ENCODE results near the gene NRN1. TPM values are rescaled to one million over a fixed set of nuclear protein-coding genes. Genes with fewer than 3 reads are reported as not detected.
"Not testable (repeated sequence)": the region's sequence is repeated elsewhere in the genome, so short reads cannot be mapped to it uniquely, and the experiment has no call there.

Gene NRN1
- total and polyA plus RNA-seq, 2 donors from 2014 or later: 6.4 to 8.5 TPM

- Histone ChIP-seq H3K27me3 (ENCODE audit: control insufficient read depth, insufficient read depth, low read length) (no peaks in the 10 kb centered on the region), H3K4me1 (ENCODE audit: control insufficient read depth in 2 of 3, insufficient read depth in 2 of 3, low read depth in 1 of 3, low read length in 3 of 3) (no peaks in the 10 kb centered on the region), H3K9me3 (ENCODE audit: control insufficient read depth in 2 of 3, insufficient read depth in 1 of 3, low read length in 3 of 3) (no peaks in the 10 kb centered on the region), H3K27ac (ENCODE audit: low read depth in 2 of 2, low read length in 2 of 2) (peak overlapping the region in 1 of 2 donors; percentile 25), H3K36me3 (ENCODE audit: control insufficient read depth in 2 of 3, insufficient read depth in 3 of 3, low read length in 3 of 3) (no peaks in the 10 kb centered on the region), H3K4me3 (ENCODE audit: low read length in 3 of 3) (no peak overlapping the region), H3K9ac (ENCODE audit: low read length in 3 of 3) (no peak overlapping the region)
- FAIRE-seq (no peak), DNase-seq (no peak)
- intact Hi-C loops (cut with DNase I): no loop called here
- TF ChIP-seq CTCF (IDR thresholded peaks at IDR 0.05; ENCODE audit: borderline replicate concordance, extremely low read depth, insufficient read depth): no peak
Observed at GRCh38 chr6:6026513-6027205, 19.9 kb upstream of the NRN1 start.

GRCh38 chr6:6025736-6026135, 19.0 kb upstream of the NRN1 start:
- TF ChIP-seq CTCF (IDR thresholded peaks at IDR 0.05; ENCODE audit: borderline replicate concordance, extremely low read depth, insufficient read depth): no peak
- intact Hi-C loops (cut with DNase I): no loop called here
- H3K9ac ChIP-seq (ENCODE audit: low read length in 3 of 3): no peak overlapping the region
- H3K27ac ChIP-seq (ENCODE audit: low read depth in 2 of 2, low read length in 2 of 2): no peak overlapping the region
- H3K4me1 ChIP-seq (ENCODE audit: control insufficient read depth in 2 of 3, insufficient read depth in 2 of 3, low read depth in 1 of 3, low read length in 3 of 3): no peaks in the 10 kb centered on the region
- DNase-seq (no peak), FAIRE-seq (no peak)
- no peaks in the 10 kb centered on the region for H3K27me3 ChIP-seq (ENCODE audit: control insufficient read depth, insufficient read depth, low read length)
- no peak overlapping the region for H3K4me3 ChIP-seq (ENCODE audit: low read length in 3 of 3)
- H3K36me3 ChIP-seq (ENCODE audit: control insufficient read depth in 2 of 3, insufficient read depth in 3 of 3, low read length in 3 of 3): no peaks in the 10 kb centered on the region
- H3K9me3 ChIP-seq (ENCODE audit: control insufficient read depth in 2 of 3, insufficient read depth in 1 of 3, low read length in 3 of 3): no peaks in the 10 kb centered on the region

GRCh38 chr6:6024220-6024619, 17.5 kb upstream of the NRN1 start:
- no peak overlapping the region for H3K4me3 ChIP-seq (ENCODE audit: low read length in 3 of 3)
- no peaks in the 10 kb centered on the region for H3K9me3 ChIP-seq (ENCODE audit: control insufficient read depth in 2 of 3, insufficient read depth in 1 of 3, low read length in 3 of 3)
- H3K4me1 ChIP-seq (ENCODE audit: control insufficient read depth in 2 of 3, insufficient read depth in 2 of 3, low read depth in 1 of 3, low read length in 3 of 3): no peaks in the 10 kb centered on the region
- no peak overlapping the region for H3K27ac ChIP-seq (ENCODE audit: low read depth in 2 of 2, low read length in 2 of 2)
- intact Hi-C loops (cut with DNase I): no loop called here
- TF ChIP-seq CTCF (IDR thresholded peaks at IDR 0.05; ENCODE audit: borderline replicate concordance, extremely low read depth, insufficient read depth): no peak
- FAIRE-seq (no peak), DNase-seq (no peak)
- H3K27me3 ChIP-seq (ENCODE audit: control insufficient read depth, insufficient read depth, low read length): no peaks in the 10 kb centered on the region
- no peaks in the 10 kb centered on the region for H3K36me3 ChIP-seq (ENCODE audit: control insufficient read depth in 2 of 3, insufficient read depth in 3 of 3, low read length in 3 of 3)
- H3K9ac ChIP-seq (ENCODE audit: low read length in 3 of 3): no peak overlapping the region

GRCh38 chr6:6022841-6023240, 16.1 kb upstream of the NRN1 start:
- FAIRE-seq; H3K27me3 ChIP-seq (ENCODE audit: control insufficient read depth, insufficient read depth, low read length); H3K36me3 ChIP-seq (ENCODE audit: control insufficient read depth in 2 of 3, insufficient read depth in 3 of 3, low read length in 3 of 3); H3K9me3 ChIP-seq (ENCODE audit: control insufficient read depth in 2 of 3, insufficient read depth in 1 of 3, low read length in 3 of 3); DNase-seq; H3K4me3 ChIP-seq (ENCODE audit: low read length in 3 of 3); H3K4me1 ChIP-seq (ENCODE audit: control insufficient read depth in 2 of 3, insufficient read depth in 2 of 3, low read depth in 1 of 3, low read length in 3 of 3); H3K27ac ChIP-seq (ENCODE audit: low read depth in 2 of 2, low read length in 2 of 2); H3K9ac ChIP-seq (ENCODE audit: low read length in 3 of 3); intact Hi-C loops (cut with DNase I): not testable (repeated sequence)

Data from kidney (tissue), 14 donors.